Measurements from ENCODE around the gene HOXC9.

GRCh38 chr12:54038284-54038870, 38.4 kb downstream of the HOXC9 start:
- TF ChIP-seq YY1 (IDR thresholded peaks at IDR 0.05; ENCODE audit: insufficient read depth, insufficient read length) (no peak), ZNF274 (IDR thresholded peaks at IDR 0.05; ENCODE audit: low read depth, low read length) (no peak)
